ENCODE data around the gene FAM240B. TPM values are rescaled to one million over a fixed set of nuclear protein-coding genes. Genes with fewer than 3 reads are reported as not detected.

The FAM240B gene
- total and polyA plus RNA-seq, 9 of the 15 experiments (the other 6 are each of a cell fraction or from before 2014, with no cell fraction given) = not detected

GRCh38 chr9:38761339-38761738 is 41.4 kb upstream of the FAM240B start (continued):
- TF ChIP-seq ZBTB40 (IDR thresholded peaks at IDR 0.05) = no peak
- TF ChIP-seq ZBTB40 (CRISPR knock-in tag; IDR thresholded peaks at IDR 0.05) = no peak
- no peak for TF ChIP-seq SNRNP70 (optimal IDR thresholded peaks at IDR 0.05; ENCODE audit: low read depth, low read length)

All from K562 (cell line).